ENCODE measurements around the gene THRAP3. TPM values are rescaled to one million over a fixed set of nuclear protein-coding genes. Genes with fewer than 3 reads are reported as not detected.

Gene THRAP3
- total RNA-seq, 1 donor from 2014 or later: 72.0 TPM

DNA sequence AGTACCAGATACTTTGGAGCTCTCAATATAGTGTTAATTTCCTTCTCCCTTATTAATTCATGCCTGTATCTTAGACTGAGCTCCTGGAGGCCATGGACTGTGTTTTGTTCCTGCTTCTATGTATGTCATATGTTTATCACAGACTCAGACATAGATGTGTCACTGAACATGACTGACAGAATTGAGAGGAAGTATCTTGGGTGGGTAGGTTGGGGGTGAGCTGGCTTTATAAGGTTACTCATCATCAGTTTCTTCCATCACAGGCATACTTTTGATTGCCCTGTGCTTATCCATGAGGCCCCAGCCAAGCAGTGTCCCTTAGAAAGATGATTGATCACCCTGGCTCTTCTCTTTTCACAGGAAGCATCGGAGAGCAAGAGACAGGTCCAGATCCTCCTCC lies 76.3 kb downstream of the THRAP3 start:
- ATAC-seq: peak; percentile 61

DNA sequence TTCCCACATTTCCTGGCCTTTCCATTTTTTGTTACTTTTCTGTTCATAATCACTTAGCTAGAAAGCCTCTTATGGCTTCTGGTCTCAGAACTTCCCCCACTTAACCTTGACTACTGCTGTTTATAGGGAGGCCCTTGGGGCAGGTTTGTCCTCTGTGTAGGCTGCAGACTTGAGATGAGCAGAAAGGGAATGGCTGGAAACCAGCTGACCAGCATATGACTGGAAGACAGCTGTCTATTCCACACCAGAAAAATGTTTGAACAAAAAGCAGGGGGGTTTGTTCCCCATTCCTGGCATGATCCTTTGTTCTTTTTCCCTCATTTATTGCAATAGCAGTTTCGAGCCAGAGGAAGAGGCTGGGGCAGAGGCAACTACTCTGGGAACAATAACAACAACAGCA lies 77.0 kb downstream of the THRAP3 start:
- no peak for ATAC-seq

DNA sequence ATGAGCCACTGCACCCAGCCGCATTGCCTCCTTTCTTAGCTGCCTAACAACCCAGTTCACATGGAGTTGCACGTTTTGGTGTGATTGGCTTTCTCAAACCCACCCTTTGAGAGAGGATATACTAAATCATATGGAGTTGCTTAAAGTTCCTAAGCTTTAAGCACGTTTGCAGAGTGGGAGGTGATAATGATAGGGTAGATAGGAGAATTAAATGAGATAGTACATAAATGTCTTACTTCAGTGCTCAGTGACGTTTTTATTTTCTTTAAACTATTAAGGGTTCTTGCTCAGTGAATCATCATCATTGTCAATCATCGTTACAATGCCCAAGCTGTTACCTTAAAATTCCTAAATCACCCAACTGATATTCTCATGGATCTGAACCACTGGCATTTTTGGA lies 79.0 kb downstream of the THRAP3 start:
- ATAC-seq: no peak

DNA sequence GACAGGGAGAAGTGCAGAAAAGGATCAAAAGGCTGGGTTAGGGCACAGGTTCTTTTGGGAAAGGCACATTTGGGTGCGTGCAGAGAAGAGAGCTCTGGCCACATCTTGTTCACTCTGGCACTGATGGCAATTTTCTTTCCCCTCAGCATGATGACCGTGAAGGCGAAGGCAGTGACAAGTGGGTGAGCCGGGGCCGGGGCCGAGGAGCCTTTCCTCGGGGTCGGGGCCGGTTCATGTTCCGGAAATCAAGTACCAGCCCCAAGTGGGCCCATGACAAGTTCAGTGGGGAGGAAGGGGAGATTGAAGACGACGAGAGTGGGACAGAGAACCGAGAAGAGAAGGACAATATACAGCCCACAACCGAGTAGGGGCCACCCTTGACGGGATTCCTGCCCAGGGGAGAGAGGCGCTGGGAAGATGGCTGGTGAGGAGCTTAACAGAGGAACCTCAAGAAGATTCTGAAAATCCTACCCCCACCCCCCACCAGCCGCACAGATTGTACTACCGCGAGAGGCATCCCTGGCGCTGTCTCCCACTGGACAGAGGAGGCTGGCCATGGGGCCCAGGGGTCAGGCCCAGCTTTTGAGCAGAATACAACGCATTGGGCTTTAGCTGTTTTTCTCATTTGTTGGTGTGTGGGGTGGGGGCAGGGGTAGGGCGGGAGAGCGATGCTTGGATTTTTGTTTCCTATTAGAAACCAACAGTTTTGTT lies 79.6 kb downstream of the THRAP3 start:
- ATAC-seq: no peak

DNA sequence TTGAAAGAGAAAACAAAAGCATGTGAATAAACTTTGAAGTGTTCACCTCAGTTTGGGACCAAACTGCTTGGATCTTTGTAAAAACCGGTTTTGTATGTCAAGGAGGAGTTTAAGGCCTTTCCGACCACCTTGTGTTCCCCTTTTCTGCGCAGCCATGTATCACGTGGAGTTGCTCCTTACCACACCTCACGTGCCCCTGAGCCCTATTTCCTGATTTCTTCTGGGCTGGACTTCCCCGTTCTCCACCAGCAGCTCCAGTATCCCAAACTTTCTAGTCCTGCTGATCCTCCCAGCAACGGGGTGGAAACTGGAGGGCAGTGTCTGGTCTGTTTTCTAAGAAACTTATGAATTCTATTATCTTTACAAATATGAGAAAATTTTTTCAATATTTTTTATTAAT lies 80.3 kb downstream of the THRAP3 start:
- ATAC-seq: no peak

DNA sequence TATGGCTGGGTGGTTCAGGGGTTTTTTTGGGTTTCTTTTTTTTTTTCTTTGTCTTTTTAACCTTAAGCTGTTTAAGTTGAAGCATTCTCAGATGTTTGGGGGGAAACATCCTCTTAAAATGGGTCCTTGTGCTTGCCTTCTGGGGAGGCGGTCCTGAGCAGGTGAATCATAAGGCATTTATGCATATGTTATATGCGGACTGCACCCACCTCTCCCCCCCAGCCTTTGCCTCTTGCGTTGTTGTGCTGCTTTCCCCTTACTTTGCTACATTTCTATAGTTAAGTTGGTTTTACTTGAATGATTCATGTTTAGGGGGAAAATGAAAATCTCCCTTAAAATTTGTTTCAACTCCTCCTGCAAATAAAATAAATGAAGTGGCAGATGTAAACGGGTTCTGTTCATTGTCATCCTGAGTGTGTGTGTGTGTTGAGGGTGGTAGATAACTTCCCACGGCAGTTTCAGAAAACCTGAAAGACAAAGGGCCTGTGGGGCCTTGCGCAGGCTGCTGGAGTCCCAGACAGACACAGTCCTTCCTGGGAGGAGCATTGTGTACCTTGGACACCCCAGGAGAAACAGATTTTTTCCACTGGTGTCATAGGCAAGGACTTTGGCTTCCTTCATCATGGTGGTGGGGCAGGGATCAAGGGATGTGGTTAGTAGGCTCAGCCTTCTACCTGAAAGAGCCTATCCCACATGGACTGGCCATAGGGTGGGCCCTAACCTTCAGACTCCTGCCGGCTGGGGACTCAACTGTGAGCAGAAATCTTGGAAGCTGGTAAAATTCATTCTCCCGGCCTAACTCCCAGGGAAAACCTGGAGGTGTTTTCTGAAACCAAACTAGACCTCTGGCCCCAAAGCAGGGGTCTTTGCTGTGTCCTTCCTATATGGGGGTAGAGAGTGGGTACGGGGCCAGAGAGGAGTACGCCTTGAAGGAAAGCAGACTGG lies 81.0 kb downstream of the THRAP3 start:
- ATAC-seq: no peak

DNA sequence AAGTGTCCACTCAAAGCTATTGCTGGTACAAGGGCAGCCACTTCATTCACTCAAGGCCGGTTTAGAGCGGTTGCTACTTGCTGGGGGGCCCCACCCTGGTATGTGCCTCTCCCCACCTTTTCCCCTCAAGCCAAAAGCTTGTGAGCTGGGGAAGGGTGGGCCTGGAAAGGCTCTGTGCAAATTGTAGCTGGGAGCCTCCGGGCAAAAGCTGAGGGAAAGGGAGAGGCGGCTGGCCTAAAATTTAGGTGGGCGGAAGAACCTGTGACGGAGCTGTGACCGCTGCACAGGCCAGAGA lies 81.6 kb downstream of the THRAP3 start:
- peak; percentile 54 for ATAC-seq

DNA sequence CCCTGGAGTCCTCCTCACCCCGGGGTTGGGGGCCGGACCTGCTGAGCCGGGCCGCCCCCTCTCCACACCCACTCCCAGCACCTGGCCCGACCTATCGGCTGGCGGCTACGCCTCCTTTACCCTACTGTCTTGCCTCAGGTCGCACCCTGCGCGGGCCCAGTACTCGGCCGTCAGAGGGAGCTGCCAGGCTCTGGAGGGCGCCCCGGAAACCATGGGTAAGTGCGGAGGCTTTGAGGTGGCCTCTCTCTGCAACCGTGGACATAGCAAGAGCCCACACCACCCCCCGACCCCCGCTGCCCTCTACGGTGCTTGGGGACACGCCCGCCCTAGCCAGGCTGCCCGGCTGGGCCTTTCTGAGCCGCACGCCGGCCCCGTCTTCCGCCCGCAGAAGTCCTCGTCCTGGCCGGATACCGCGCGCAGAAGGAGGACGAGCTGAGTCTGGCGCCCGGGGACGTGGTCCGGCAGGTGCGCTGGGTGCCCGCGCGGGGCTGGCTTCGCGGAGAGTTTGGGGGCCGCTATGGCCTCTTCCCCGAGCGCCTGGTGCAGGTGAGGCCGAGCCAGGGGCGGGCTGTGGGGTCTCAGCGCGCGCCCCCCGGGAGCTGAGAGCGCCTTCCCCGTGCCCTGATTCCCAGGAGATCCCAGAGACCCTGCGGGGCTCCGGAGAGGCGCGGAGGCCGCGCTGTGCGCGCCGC lies 82.1 kb downstream of the THRAP3 start, which contains the start of gene SH3D21:
Gene SH3D21, plus strand, starts transcription at position 159 of the 692 bp plus-strand sequence. Its CDS starts 53 bp downstream, at position 212.
- ATAC-seq: peak; percentile 87

DNA sequence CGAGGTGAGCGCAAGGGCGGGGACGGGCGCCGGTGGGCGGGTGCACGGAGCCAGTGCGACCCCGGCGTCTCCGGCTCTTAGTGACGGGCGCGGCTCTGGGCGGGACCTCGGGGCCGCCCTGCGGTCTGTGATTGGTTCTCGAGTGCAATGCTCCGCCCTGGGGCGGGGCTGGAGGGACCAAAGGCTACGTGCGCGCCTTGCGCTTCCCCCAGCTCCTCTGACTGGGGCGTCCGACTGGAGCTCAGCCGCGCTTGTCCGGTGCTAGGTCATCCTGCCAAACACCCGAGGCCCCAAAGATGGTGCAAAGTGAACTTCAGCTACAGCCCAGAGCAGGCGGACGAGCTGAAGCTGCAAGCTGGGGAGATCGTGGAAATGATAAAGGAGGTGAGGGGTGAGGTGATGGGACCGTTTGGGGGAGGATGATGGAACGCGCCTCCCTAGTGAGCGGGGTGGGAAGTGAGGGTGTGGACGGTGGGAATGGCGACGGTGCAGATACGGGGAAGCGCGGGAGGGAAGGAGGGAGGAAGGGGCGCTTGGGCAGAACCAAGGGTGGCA lies 82.7 kb downstream of the THRAP3 start:
- peak; percentile 94 for ATAC-seq

DNA sequence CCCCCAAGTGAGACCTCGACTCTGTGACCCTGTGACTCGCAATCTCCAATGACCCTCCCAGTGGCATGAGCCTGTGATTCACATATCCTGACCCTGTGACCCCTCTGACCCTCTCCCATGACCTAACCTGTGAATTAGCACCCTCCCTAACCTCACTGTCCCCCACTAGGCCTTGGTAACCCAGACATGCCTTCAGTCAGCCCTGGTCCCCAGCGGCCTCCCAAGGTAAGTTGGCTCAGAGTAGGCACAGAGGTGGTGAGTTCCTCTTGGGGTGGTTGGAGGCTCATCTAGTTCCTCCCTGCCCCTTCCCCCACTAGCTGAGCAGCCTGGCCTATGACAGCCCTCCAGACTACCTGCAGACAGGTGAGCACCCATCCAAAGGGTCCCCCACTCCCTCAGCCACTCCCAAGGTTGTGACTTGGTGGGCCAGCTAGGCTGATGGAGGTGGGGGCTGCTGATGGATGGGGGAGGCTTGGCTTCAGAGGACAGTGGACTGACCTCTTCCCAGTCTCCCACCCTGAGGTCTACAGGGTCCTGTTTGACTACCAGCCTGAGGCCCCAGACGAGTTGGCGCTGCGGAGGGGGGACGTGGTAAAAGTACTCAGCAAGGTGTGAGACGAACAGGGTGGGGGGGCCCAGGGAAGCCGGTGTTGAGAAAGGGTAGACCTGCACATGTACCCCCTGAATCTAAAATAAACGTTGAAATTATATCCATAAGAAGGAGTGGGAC lies 83.5 kb downstream of the THRAP3 start:
- no peak for ATAC-seq

DNA sequence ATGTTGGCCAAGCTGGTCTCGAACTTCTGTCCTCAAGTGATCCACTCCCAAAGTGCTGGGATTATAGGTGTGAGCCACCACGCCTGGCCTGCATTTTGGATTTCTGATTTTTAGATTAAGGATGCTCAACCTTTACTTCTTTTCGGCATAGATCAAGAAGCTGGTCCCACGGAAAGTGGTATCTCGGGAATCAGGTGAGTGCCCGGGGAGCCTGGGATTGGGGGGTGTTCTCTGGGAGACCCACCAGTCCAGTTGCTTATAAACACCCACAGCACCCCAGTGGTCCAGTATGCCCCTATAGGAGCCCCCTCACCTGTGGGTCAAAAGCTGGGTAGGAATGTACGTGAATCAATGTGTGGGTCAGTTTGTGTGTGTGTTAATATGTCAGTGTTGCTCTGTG lies 85.2 kb downstream of the THRAP3 start:
- no peak for ATAC-seq

DNA sequence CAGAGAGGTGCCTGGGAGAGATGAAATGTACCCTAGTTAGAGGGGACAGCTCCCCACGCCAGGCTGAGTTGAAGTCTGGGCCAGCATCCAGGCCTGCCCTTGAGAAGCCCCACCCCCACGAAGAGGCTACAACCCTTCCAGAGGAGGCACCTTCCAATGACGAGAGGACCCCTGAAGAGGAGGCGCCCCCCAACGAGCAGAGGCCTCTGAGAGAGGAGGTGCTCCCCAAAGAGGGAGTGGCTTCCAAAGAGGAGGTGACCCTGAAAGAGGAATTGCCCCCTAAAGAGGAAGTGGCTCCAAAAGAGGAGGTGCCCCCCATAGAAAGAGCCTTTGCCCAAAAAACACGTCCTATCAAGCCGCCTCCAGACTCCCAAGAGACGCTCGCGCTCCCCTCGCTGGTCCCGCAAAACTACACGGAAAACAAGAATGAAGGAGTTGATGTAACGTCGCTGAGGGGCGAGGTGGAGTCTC lies 96.1 kb downstream of the THRAP3 start:
- no peak for ATAC-seq

DNA sequence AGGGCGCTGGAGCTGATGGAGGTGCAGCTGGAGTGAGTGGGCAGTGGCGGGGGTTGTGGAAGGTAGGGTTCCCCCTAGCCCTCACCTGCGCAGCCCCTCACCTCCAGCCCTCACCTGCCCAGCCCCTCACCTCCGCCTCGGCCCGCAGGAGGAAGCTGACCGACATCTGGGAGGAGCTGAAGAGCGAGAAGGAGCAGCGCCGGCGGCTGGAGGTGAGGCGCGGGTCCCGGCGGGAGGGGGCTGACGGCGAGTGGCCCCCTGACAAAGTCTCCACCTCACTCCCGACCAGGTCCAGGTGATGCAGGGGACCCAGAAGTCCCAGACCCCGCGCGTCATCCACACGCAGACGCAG lies 96.5 kb downstream of the THRAP3 start:
- ATAC-seq: no peak

DNA sequence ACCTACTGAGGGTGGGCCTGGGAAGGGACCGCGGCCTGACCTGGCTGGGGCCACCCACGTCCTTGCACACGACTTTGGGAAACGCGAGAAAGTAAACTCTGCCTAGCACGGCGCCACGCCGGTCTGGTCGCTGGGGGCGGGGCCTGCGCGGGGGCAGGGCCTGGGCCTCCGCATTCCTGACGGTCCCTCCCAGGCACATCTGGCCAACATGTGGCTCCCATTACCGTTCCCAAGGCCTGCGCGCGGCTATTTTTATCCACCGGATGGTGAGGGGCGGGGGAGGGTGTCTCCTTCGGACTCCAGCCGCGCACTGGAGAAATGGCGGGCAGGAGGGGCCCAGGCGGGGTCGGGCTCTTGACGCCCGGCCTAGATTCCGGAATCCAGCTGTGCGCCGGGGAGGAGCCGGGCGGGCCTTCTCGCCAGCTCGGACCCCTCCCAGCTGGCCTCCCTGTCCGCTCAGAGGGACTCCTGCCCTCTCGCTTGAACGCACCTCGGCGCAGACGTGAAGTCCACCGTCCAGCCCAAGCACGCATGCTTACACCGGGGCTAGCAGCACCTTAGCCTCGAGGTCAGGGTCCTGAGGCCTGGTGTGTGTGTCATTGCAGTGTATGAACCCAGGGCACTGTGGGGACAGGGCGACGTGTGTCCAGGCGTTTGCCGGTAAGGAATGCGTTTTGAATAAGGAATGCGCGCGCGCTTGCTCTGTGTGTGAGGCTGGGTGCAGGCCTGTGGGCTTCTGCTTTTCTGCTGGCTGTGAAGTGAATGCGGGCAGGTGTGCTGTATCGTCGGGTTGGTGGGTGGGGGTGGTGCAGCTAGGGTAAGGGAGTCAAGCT lies 97.1 kb downstream of the THRAP3 start:
- ATAC-seq: peak; percentile 18

DNA sequence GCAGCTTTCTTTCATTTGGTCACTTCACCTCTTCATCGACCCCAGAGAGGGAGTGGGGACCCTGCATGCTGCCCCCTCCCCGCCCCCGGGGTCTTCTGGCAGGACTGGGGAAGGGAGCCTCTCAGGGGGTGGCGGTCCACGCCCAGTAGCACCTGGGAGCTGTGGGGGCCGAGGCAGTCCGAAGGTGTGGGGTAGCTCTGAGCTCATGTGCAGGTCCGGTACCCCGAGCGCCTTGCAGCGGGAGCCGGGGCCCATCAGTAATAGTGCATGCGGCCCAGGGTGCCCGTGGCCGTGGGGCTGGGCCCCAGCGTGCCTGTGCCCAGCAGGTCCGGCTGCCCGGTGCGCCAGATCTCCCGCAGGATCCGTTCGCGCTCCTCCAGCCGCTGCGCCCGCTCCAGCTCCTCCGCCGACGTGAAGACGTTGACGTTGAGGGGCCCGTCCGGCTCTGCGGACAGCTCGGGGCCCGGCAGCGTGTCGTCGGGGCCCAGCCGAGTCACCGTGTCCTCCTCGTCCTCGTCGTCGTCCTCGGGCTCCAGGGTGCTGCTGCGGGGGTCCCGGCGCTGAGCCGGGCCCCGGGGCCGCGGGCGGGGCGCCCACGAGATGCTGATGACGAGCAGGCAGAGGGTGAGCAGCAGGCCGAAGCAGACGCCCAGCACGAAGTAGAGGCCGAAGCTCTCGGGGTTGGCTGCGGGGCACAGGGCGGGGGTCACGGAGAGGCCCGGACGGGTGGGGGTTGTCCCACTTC lies 98.0 kb downstream of the THRAP3 start:
- ATAC-seq: peak; percentile 1

DNA sequence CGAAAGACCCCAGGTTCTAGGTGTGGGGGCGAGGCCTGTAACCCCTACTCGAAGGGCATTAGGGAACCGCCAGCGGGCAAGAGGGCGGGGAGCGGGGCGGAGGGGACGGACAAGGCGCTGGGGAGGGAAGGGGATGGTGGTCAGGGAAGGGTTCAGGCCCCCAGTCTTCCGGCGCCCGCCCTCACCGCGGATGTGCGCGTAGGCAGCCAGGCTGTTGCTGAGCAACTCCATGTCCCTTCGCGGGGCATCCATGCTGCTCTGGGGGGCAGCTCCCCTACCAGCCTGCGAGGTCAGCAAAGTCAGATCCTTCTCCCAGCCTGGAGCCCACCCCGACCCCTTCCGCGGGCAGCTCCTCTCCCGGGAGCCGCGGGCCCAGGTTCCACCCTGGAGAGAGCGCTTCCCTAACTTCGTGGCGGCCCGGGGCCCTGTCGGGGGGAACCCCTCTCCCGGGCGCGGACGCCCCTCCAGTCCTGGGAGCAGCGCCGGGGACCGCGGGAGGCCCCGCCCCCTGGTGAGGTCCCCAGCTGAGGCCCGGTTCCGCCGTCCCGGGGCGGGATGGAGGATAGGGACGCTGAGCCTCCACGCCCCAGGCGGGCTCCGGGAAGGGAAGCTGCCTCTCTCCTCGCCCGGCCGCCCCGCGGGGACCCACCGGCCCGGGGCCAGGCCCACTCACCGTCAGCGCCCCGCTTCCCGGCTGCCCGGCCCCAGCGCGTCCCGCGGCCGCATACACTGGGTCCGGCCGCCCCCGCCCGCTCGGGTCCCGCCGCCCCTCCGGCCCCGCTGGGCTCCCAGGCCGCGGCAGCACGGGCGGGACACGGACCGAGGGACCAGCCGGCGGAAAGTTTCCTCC lies 98.8 kb downstream of the THRAP3 start:
- ATAC-seq: peak; percentile 16

DNA sequence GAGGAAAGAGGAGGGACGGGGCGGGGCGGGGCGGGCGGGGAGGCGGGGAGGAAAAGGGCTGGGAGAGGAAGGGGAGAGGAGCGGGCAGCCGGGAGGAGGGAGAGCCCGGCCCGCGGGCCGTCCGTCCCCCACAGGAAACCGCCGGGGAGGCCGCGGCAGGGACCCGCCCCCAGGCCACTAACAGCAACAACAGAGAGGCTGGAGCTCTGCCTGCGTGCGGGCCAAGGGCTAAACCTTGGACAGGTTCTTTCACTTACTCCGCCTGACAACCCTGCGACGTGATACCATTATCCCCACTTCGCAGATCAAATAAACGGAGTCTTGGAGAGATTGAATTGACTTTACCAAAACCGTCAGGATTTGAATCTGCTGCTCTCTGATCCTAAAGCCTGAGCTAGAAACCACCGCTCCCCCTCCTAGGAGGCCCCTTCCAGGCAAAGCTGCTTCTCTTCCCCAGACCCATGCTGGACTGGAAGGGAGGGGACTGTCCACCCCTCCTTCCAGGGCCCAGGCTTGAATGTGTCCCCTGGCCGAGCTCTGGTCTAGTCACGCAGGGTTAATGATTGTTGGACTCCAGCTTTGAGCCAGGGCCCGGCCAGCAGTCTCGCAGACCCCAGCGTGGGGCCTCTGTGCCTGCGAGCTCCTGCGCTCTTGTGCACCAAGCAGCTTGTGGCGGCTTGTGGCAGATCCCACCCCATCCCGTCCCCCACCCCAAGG lies 99.6 kb downstream of the THRAP3 start, which contains the start of gene EVA1B:
Gene EVA1B, minus strand, starts transcription at position 10 of the 717 bp plus-strand sequence. CDS start 608 bp downstream, outside the sequence.
- ATAC-seq: peak; percentile 29

DNA sequence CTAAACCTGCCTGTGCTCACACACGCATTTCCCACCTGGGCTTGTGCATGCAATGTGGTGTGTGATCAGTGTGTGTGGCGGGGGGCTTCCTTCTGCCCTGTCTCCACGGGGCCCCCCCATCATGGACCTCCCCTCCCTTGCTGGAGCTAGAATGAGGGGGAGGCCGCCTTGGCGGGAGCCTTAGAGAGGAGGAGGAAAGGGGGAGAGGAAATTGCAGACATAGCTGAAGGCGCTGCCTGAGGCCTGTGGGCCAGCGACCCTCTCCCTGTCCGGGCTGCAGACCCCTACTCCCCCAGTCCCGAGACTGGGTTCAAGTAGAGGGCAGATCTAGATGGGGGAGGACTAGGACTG lies 100.1 kb downstream of the THRAP3 start:
- ATAC-seq: no peak

DNA sequence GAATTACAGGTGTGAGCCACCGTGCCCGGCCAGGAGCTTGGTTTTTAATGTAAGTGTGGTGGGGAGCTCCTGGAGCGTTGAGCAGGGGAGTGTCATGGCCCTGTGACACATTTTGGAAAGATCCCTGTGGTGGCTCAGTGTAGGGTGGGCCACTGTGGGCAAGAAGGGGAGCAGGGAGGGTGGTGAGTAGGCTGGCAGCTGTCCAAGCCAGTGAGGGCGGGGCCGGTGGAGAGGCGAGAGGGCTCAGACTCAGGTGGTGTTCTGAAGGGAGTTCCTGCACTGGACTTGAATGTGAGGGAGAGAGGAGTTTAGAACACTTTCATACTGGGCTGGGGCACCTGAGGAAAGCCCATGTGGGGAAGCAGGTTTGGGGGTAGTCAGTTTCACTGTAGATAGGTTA lies 102.3 kb downstream of the THRAP3 start:
- ATAC-seq: no peak

Data from esophagus mucosa (tissue), 1 donor.